Prostate gland (tissue), 2 donors: ENCODE results near the gene COPS2.

Source experiments
- CTCF ChIP-seq, 4 experiments: fragments of 200-600 bp in 2 of 4; fragments of 450-650 bp in 2 of 4; sonication (generic) in 2 of 4; IDR thresholded peaks; 1 replicate in 3 of 4; 2 replicates in 1 of 4; pipeline ENCODE4 v1.5.1; 2016 to 2019; ENCODE audit warnings: antibody characterized with exemption in 4 of 4, mild to moderate bottlenecking in 2 of 4, moderate library complexity in 2 of 4
- POLR2AphosphoS5 ChIP-seq: sonication (generic); formaldehyde crosslinking; IDR thresholded peaks from one replicate; pipeline ENCODE4 v1.6.1; 2017; ENCODE audit warnings: antibody characterized with exemption

GRCh38 chr15:49196856-49197255, 41.5 kb upstream of the COPS2 start:
- TF ChIP-seq CTCF (IDR thresholded peaks at IDR 0.05) (no peak), POLR2AphosphoS5 (no peak)
